AG09319 (cell line): ENCODE measurements around the gene CDH15.

Source experiments
- DNase-seq: peaks from one replicate; pipeline ENCODE4 v3.0.0-alpha.2; 2010; ENCODE audit warnings: low read depth; ENCODE audit errors: extremely low read depth
- TF ChIP-seq, protein P1 (sequence below): IDR thresholded peaks from 2 replicates; pipeline ENCODE4 v1.5.1; 2011; ENCODE audit warnings: low read depth, mild to moderate bottlenecking, inconsistent platforms, low read length, moderate library complexity

Gene CDH15

DNA sequence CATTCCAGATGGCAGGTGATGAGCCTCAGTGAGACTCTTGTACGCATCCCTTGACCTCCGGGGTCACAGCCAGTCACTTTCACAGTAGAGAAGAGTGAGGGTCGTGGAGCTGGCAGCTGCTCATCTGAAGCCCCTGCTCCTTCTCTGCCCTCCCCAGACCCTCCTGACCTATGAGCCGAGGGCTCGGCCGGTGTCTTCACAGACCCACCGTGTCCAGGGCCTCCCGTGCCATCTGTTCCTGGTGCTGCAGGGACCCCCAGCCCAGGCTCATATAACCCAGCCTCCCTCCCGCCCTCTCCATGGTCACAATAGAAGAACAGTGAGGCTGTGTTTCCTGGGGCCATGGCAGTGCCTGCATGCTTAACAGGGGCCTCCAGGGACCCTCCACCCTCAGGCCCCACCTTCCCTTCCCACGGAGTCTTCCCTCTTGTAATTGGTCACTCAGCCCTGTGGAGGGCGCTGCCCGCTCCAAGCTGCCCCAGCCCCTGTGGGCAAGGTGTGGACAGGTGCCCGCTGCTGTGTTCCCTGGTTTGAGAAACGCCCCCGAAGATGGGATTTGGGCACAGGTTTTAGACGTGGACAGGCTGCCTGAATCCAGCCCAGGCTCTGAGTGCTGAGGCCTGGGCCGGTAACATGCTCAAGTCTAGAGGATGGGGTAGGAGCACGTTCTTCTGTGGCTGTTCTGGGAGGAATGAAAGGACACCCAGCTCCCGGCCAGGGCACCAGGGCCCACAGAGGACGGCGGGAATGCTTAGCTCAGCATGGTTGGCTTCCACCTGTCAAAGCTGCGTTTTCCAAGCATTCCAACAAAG is 39.1 kb upstream of the CDH15 start:
- no peak for DNase-seq
- TF ChIP-seq, protein P1, sequence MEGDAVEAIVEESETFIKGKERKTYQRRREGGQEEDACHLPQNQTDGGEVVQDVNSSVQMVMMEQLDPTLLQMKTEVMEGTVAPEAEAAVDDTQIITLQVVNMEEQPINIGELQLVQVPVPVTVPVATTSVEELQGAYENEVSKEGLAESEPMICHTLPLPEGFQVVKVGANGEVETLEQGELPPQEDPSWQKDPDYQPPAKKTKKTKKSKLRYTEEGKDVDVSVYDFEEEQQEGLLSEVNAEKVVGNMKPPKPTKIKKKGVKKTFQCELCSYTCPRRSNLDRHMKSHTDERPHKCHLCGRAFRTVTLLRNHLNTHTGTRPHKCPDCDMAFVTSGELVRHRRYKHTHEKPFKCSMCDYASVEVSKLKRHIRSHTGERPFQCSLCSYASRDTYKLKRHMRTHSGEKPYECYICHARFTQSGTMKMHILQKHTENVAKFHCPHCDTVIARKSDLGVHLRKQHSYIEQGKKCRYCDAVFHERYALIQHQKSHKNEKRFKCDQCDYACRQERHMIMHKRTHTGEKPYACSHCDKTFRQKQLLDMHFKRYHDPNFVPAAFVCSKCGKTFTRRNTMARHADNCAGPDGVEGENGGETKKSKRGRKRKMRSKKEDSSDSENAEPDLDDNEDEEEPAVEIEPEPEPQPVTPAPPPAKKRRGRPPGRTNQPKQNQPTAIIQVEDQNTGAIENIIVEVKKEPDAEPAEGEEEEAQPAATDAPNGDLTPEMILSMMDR, result no peak; the same call in 1 of the 2 replicates

DNA sequence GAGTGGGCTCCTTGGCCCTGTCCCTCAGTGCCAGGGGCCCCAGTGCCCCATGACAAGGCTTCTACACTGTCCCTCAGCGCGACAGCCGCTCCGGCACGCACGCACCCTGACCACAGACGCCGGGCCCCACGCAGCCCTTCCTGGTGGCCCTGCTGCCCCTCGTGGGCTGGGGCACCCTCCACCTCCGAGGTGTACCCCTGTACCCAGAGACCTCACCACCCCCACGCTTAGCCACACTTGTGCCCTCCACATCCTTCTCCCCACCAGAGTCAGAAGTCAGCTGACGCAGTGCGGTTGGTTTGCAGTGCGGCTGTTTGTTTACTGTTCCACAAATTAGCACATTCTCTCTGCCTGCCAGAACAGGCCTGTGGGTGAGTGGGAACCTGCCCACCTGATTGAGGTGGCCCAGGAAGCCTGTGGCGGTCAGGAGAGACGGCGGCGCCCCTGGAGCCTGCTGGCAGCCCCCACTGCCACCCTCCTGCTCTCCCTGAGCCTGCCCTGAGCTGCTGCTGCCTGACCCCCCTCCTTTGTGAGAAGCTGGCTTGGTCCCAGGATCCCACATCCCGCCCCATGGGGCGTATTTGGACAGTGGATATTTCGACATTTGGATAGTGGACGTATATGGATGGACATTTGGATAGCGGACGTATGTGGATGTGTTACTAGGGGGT is 38.0 kb upstream of the CDH15 start:
- TF ChIP-seq, protein P1, result no peak
- no peak for DNase-seq

DNA sequence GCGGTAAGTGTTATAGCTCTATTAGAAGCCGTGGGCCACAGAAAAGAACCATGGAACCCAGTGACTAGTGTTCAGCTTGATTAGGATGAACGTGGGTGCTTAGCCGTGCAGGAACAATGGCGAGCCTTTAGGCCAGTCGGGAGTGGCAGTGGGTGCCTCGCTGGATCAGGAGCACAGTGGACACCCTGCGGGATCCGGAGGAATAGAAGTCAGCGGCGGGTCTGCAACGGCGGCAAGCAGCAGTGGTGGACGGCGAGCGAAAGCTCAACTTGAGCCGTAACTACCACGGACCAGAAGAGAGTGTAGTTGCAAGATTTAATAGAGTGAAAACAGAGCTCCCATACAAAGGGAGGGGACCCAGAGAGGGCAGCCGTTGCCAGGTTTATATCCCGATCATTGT is 37.3 kb upstream of the CDH15 start:
- TF ChIP-seq, protein P1, result no peak
- no peak for DNase-seq

DNA sequence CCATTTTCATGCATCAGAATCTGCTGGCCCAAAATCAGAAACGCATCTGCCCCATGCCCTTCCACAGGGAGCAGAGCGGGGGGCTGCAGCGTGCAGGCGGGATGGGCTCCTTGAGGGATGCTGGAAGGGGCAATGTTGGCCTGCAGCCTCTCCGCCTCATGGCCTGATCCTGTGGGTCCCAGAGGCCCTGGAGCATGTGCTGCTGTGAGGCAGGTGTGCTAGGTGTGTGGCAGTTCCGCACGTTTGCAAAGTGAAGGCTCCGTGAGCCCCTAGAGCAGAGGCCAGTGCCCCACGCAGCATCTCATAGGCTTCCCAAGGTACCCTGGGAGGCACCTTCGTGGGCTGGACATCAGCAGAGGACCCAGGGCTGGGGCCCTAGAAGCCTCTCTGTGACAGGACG is 36.4 kb upstream of the CDH15 start:
- no peak for DNase-seq
- TF ChIP-seq, protein P1, result no peak

DNA sequence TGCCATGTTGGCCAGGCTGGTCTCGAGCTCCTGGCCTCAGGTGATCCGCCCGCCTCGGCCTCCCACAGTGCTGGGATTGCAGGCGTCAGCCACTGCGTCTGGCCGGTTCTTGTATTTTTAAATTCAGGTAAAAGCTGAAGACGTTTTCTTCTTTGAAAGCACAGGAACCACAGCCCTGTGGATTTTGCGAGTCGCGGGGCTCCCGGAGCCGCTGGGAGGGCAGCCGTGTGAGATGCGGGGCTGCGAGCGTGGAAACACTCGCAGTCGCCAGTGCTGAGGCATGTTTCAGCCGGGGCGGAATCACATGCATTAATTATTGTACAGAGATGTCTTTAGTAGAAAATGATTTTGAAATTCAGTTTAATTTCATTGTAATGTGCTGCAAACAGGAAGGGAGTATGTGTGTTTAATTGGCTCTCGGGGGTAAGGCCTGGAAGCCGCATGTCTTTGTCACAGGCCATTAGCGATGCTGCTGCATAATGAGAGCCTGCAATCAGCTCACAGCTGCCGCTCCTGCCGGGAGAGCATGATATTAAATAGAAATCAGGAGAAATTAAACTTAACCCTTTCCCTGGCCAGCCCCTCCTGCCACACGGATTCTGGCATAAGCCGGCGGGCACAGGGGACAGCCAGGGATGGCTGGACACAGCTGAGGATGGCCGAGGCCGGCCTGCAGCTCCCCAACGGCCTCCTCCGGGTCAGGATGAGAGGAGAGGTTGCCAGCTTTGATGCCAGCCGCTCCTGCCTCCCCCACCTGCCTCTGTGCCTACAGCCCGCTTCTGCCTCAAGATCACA is 35.4 kb upstream of the CDH15 start:
- DNase-seq, result no peak
- TF ChIP-seq, protein P1, result no peak

DNA sequence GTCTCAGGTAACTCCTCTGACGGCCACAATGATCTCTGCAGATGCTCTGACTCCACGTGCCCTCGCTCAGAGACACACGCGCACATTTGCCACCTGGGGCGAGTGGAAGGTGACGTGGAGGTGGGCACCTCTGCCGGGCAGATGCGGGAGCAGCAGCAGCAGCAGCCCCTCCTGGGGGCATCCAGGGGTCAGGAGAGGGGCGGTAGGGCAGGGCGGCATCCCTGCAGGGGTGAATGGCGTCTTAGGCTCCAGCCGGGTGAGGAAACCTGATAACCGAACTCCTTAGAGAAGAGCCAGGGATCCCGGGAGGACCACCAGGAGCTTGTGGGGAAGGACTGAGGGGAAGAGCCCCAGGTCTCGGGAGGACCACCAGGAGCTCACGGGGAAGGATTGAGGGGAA is 34.6 kb upstream of the CDH15 start:
- TF ChIP-seq, protein P1, result no peak

More for the DNA sequence above, 34.6 kb upstream of the CDH15 start:
- DNase-seq, result no peak
